GM18520 (cell line): Measurements from ENCODE around the gene MCEMP1.
"Not testable (repeated sequence)": the region's sequence is repeated elsewhere in the genome, so short reads cannot be mapped to it uniquely, and the experiment has no call there.

Source experiments
- ATAC-seq: cut with Tn5 transposase; IDR thresholded peaks from one replicate; pipeline ENCODE4 v1.9.1; 2021; ENCODE audit not compliant: unreplicated experiment

Gene MCEMP1

DNA sequence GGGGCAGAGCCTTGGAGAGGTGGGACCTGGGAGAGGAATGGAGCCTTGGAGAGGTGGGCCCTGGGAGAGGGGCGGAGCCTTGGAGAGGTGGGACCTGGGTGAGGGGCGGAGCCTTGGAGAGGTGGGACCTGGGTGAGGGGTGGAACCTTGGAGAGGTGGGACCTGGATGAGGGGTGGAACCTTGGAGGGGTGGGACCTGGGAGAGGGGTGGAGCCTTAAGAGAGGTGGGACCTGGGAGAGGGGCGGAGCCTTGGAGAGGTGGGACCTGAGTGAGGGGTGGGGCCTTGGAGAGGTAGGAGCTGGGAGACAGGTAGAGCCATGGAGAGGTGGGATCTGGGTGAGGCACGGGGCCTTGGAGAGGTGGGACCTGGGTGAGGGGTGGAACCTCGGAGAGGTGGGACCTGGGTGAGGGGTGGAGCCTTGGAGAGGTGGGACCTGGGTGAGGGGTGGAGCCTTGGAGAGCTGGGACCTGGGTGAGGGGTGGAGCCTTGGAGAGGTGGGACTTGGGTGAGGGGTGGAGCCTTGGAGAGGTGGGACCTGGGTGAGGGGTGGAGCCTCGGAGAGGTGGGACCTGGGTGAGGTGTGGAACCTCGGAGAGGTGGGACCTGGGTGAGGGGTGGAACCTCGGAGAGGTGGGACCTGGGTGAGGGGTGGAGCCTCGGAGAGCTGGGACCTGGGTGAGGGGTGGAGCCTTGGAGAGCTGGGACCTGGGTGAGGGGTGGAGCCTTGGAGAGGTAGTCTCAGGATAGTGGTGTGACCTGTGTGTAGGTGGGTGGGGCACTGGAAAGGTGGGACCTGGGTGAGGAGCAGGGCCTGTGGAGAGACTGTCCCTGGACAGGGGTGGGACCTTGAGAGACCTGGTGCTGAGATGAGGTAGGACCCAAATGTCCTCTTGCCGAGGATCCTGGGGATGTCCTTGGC lies 33.0 kb upstream of the MCEMP1 start:
- not testable (repeated sequence) for ATAC-seq

DNA sequence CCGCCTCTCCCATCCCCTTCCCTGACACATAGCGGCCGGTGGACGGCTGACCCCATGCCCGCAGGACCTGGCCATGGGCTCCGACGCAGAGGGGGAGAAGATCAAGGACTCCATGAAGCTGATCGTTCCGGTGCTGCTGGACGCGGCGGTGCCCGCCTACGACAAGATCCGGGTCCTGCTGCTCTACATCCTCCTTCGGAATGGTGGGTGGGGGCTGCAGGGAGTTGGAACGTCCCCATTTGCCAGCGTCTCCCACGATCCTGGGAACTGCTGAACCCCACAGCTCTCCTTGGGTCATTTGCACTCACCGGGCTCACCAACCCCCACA lies 32.4 kb upstream of the MCEMP1 start:
- no peak for ATAC-seq

DNA sequence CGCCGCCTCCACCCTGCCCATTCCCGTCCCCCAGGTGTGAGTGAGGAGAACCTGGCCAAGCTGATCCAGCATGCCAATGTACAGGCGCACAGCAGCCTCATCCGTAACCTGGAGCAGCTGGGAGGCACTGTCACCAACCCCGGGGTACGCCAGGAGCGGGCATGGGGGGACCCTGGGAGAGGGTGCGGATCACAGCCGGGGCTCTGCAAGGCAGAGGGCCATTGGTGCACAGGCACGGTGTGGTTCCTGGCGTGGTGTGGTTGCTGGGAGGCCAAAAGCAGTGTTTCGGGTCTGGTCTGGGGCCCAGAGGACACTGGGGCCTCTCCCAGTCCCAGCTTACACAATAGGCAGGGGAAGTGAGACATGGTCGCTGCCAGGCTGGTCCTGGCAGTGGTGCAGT lies 31.7 kb upstream of the MCEMP1 start:
- ATAC-seq, result no peak

DNA sequence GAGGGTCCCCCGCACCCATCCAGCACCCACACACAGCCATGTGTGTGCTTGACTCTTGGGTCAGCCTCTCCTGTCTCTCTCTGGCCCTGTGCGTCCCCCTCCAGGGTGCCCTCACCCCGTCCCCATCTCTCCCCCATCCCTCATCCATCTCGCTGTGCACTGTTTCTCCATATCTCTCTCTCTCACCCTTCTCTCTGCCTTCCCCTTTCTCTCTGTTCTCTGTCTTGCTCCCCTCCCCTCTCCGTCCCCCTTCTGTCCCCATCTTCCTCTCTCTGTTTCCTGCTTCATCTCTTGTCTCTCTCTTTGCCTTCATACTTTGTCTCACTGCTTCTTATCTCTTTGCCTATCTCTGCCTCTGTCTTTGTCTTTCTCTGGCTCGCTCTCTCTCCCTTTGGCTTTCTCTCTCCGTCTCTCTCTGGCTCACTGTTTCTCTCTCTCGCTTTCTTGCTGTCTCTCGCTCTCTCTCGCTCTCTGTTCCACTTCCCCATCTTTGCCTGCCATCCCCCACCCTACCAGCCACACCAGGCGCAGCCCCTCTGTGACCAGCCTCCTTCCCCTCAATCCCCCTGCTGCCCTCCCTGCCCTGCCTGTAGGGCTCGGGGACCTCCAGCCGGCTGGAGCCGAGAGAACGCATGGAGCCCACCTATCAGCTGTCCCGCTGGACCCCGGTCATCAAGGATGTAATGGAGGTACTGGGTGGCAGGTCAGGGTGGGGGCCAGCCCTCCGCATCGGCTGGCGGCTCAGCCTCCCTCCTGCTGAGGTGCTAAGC lies 31.0 kb upstream of the MCEMP1 start:
- ATAC-seq, result no peak

DNA sequence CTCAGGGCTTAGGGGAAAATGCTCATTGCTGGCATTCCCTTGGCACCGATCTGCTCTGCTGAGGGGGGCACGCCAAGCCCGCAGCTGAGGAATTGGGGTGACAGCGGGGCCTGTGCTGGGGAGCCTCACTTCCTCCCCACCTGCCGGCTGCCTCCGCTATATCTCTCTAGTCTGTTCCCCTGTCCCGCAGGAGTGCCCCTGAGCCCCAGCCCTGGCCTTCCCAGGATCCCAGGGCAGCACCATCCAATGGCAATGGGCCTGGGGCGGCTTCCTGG lies 30.5 kb upstream of the MCEMP1 start:
- no peak for ATAC-seq

DNA sequence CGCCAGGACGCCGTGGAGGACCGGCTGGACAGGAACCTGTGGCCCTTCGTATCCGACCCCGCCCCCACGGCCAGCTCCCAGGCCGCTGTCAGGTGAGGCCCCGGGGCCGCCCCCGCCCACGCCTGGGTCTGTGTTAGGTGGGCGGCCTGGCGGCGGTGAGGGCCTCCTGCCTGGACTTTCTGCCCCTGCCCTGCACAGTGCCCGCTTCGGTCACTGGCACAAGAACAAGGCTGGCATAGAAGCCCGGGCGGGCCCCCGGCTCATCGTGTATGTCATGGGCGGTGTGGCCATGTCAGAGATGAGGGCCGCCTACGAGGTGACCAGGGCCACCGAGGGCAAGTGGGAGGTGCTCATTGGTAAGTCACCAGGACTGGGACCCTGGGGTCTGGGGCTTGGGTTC lies 29.7 kb upstream of the MCEMP1 start:
- ATAC-seq, result no peak

DNA sequence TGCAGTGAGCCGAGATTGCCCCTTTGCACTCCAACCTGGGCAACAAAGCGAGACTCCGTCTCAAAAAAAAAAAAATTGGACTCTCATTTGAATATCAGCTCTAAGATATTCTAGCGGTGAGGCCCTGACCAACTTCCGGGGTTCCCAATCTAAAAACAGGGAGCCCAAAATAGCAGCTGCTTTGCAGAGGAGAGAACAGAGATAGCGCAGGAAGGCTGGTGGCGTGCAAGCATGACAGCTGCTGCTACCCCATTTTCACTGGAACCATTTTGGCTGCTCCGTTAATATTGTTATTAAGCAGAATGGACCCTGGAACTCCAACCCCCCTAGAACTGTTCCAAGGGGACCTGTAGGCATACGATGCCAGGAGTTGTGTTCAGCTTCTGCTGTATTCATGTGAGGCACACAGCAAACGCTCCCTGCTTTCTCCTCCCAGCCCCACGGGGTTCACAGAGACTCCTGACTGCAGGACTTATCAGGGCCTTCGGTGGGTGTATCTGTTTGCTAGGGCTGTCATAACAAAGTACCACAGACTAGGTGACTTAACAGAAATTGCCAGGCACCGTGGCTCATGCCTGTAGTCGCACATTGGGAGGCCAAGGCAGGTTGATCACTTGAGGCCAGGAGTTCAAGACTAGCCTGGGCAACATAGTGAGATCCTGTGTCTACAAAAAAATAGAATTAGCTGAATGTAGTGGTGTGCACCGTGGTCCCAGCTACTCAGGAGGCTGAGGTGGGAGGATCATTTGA lies 28.4 kb upstream of the MCEMP1 start:
- ATAC-seq, result no peak

DNA sequence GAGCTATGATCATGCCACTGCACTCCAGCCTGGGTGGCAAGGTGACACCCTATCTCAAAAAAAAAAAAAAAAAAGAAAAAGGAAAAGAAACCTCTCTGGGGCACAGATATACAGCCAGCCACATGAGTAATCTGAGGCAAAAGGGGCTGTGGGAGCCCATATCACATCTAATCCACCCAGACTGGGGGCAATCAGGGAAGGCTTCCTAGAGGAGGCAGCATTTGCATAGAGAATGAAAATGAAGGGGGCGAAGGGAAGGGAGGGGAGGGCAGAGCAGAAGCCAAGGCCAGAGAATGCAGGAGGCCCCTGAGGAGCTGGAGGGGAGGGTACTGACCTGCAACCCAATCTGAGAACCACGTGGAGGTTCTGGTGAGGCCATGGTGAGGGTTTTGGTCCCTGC lies 26.7 kb upstream of the MCEMP1 start:
- ATAC-seq, result no peak

DNA sequence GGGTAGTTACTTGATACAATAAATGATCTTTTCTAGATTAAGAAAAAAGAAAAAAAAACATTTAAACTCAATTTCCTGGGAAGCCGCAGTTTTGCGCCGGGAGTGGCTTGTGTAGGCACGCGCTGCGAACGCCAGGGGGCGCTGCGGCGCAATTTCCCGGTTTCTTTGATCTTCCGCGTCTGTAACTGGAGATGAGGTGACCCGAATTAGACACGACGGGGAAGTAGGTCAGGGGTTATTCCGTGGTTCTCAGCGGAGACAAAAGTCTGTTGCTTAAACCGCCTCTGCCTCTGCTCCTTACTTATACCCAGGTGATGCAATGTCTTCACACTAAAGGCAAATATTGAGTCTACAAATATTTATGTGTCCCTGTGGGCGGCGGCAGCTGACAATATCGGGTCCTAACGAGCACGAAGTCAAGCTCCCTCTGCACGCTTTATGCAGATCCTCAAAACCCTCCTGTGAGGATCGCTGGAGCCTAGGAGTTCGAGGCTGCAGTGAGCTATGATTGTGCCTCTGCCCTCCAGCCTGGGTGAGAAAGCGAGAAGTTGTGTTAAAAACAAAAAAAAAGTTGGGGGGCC lies 24.7 kb upstream of the MCEMP1 start:
- no peak for ATAC-seq

DNA sequence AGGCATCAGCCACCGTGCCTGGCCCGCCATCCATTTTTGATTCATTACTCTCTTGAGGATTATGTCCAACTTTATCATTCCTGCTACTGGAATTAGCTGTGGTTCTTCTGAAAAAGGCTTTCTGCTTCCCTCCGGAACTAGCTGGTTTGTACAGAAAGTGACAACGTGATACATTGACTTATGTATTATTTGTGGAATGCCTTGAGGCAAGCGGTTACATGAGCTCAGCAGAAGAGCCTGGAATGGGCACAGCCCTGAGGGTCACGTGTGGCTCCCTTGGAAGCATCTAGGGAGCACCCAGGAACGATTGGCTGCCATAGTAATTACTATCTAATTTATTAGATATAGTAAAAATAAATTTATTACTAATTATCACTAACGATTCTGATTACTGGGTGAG lies 22.5 kb upstream of the MCEMP1 start:
- no peak for ATAC-seq

DNA sequence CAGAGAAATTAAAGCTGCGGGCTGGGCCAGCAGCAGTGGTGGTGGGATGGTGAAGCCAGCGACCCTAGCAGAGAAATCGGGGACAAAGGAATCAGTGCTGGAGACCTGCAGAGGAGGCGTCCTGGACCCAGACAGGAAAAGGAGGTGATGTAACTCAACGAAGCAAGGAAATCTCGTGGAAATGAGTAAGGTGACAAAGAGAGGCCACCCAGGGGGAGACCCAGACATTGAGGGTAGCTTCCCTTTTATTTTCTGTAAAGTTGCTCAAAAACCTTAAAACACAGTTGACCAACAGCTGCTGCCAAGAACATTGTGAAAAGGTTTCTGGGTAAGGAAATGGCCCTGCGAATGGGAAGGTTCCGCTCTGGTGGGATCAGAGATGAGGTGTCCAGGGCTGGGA lies 21.3 kb upstream of the MCEMP1 start:
- no peak for ATAC-seq

DNA sequence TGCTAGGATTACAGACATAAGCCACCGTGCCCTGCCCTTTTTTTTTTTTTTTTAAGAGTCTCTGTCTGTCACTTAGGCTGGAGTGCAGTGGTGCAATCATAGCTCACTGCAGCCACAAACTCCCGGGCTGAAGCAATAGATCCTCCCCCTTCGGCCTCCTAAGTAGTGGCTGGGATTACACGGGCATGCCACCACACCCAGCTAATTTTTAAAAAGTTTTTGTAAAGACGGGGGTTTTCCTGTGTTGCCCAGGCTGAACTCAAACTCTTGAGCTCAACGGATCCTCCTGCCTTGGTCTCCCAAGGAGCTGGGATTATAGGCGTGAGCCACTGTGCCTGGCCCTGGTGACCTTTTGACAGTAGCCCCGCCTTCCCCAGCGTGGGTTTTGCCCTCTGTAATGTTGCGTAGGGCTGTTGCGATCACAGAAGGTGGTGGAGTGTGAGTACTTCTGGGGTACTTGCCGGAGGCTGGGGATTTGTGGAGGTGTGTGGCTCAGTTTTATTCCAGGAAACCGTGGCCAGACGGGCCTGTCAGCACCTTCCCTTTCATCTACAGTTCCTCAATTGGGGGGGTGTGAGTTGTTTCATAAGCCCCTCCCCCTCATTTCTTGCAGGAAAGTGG lies 19.6 kb upstream of the MCEMP1 start:
- ATAC-seq, result no peak

DNA sequence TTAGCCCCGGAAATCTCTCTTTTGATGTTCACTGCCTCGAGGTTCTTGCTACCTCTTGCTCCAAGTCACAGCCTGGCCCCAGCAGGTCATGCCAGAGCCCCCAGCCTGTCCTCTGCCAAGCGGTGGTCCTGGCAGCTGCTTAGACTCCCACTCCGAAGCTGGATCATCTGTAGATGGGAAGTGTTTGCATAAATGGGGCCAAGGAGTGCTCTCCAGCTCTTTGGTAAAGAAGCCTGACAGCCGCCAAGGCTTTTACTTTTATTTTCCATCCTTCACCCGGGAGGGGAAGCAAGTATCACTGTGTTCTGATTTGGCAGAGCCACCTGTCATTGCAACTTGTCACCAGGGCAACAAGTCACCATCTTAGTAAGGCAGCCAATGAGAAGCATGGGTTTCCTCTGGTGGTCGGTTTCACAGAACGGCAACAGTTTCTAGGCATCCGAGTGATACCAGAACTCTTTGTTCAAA lies 18.6 kb upstream of the MCEMP1 start:
- ATAC-seq, result peak; percentile 55

DNA sequence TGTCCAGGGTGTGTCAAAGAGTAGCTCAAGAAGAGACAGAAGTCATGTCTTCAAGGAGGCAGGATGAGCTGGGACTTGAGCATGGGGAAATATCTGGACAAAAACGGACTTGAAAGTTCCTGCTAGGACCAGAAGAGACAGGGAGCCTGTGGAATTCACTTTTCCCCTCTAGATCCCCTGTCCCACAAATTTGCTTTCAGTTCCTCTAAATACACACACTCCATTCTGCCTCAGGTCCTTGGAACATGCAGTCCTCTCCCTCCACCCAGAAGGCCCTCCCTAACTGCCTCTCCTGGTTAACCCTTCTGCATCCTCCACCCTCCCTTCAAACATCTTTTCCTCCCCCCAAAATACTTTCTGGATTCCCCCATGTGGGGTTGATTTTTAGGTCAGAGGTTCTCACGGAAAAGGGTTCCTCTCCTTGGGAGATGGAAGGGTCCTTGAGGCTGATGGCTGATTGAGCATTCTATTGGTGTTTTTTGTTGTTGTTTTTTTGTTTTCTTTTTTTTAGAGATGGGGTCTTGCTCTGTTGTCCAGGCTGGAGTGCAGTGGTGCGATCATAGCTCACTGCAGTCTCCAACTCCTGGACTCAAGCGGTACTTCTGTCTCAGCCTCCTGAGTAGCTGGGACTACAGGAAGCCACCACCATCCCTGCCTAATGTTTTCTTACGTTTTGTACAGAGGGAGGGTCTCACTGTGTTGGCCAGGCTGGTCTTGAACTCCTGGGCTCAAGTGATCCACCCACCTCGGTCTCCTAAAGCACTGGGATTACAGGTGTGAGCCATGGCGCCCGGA lies 14.9 kb upstream of the MCEMP1 start:
- ATAC-seq, result no peak

DNA sequence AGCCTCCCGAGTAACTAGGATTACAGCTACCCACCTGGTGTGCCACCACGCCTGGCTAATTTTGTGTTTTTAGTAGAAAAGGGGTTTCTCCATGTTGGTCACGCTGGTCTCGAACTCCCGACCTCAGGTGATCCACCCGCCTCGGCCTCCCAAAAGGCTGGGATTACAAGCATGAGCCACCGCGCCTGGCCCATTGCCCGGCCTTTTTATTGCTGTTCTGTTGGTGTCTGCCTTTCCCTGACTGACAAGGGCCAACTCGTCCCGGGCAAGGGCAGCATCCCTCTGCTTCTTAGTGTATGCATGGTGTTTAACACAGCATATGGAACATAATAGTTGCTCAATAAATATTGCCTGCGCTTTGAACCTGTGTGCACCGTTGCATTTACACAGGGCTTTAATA lies 14.2 kb upstream of the MCEMP1 start:
- no peak for ATAC-seq

DNA sequence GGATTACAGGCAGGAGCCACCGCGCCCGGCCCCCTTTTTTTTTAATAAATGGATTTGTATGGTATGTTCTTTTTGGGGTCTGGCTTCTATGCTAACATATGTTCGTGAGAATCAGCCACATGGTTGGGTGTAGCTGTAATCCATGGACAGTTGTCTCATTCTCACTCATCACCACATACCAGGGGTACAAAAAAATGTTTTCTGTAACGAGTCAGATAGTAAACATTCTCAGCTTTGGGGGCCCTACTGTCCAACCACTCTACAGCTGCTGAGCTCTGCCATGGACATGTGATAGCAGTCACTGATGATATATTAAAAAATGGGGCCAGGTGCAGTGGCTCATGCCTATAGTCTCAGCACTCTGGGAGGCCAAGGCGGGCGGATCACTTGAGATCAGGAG lies 13.2 kb upstream of the MCEMP1 start:
- no peak for ATAC-seq

DNA sequence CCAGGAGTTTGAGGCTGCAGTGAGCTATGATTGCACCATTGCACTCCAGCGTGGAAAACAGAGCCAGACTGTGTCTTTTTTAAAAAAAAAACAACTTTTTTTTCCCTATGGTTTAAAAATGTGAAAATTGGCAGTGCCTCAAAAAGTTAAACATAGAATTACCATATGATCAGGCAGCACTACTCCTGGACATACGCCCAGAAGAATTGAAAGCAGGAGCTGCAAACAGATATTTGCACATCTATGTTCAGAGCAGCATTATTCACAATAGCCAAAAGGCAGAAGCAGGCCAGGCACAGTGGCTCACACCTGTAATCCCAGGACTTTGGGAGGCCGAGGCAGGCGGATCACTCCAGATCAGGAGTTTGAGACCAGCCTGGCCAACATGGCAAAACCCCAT lies 11.8 kb upstream of the MCEMP1 start:
- no peak for ATAC-seq

DNA sequence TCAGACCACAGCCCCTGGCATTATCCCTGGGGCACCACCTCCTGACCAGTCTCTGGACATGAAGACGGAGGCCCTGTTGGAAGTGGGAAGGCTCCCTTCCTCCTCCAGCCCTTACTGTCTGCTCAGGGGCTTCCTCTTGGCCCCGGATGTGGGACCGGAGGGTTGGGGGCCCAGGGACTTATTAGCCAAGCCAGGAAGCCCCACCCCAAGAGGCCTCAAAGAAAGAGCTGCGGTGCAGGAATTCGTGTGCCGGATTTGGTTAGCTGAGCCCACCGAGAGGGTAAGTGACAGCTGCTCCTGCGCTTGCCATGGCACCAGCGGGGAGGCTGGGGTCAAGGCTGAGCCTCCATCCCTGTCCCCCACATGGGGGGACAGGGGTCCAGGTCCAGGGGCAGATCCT lies 8.0 kb upstream of the MCEMP1 start, which contains the start of gene RETN:
Gene RETN (plus strand): TSS at position 208 of the 400 bp plus-strand sequence. CDS start 278 bp downstream, outside the sequence.
- no peak for ATAC-seq

DNA sequence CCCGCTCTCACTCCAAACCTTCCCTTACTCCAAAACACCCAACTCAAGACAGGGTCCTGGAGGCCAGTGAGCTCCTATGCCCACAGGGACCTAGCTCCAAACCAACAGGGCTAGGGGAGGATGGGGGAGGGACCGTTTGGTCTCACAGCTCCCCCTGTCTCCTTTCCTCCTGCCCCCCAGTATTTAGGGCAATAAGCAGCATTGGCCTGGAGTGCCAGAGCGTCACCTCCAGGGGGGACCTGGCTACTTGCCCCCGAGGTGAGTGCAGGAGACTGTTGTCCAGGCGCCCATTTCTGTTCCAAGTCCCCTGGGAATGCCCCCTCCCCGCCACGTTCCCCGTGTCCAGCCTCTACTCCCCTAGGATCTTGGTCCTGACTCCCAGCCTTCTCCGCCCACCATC lies 7.2 kb upstream of the MCEMP1 start:
- no peak for ATAC-seq

DNA sequence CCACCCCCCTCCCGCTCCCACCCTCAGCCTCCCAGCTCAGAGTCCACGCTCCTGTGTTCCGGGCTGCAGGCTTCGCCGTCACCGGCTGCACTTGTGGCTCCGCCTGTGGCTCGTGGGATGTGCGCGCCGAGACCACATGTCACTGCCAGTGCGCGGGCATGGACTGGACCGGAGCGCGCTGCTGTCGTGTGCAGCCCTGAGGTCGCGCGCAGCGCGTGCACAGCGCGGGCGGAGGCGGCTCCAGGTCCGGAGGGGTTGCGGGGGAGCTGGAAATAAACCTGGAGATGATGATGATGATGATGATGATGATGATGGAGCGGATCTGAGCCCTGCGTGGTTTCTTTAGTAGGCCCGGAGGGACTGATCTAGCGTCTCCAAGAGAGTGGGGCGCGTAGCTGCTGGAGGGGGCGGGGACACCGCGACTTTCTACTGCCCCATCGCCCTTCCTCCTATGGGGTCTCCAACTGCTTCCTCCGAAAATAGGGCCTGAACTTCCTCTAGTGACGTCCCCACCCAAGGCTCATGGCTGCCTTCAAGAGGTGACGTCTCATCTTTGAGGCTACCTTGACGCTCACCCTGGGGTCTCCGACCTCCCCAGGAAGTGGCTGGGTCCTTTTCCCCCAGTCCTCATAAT lies 6.6 kb upstream of the MCEMP1 start:
- no peak for ATAC-seq
